Activated CD4-positive, alpha-beta T cell treated with anti-CD3 and anti-CD28 coated beads, Interleukin-2, amount 10 ng/mL, durations not matched to agents 24 days and 14 days (primary cell): ENCODE results near the gene LTBP1. TPM values are rescaled to one million over a fixed set of nuclear protein-coding genes. Genes with fewer than 3 reads are reported as not detected.
"Not testable (repeated sequence)": the region's sequence is repeated elsewhere in the genome, so short reads cannot be mapped to it uniquely, and the experiment has no call there.

Experiments
- DNase-seq: peaks from one replicate; pipeline ENCODE4 v3.0.0; 2022
- H3K27ac Mint-ChIP-seq: one replicate; pipeline ENCODE4 v1.8.0; 2022; ENCODE audit warnings: mild to moderate bottlenecking, mixed read lengths
- H3K27me3 Mint-ChIP-seq: one replicate; pipeline ENCODE4 v1.8.0; 2022; ENCODE audit warnings: mixed read lengths
- H3K36me3 Mint-ChIP-seq: one replicate; pipeline ENCODE4 v1.8.0; 2022; ENCODE audit warnings: low read depth, mild to moderate bottlenecking, mixed read lengths
- H3K4me1 Mint-ChIP-seq: one replicate; pipeline ENCODE4 v1.8.0; 2021; ENCODE audit warnings: mixed read lengths
- H3K4me3 Mint-ChIP-seq: one replicate; pipeline ENCODE4 v1.8.0; 2022; ENCODE audit warnings: mild to moderate bottlenecking, moderate library complexity, mixed read lengths
- H3K9me3 Mint-ChIP-seq: one replicate; pipeline ENCODE4 v1.8.0; 2021; ENCODE audit warnings: mixed read lengths
- intact Hi-C: fragments of 100-400 bp; cut with micrococcal nuclease; formaldehyde crosslinking; loops from one replicate; pipeline ENCODE4 v1.15.1; 2023
- total RNA-seq: library from RNA; stranded (reverse); gene quantifications from 2 replicates; pipeline ENCODE4 v1.2.3, GENCODE V29; 2022

The LTBP1 gene, protein sequence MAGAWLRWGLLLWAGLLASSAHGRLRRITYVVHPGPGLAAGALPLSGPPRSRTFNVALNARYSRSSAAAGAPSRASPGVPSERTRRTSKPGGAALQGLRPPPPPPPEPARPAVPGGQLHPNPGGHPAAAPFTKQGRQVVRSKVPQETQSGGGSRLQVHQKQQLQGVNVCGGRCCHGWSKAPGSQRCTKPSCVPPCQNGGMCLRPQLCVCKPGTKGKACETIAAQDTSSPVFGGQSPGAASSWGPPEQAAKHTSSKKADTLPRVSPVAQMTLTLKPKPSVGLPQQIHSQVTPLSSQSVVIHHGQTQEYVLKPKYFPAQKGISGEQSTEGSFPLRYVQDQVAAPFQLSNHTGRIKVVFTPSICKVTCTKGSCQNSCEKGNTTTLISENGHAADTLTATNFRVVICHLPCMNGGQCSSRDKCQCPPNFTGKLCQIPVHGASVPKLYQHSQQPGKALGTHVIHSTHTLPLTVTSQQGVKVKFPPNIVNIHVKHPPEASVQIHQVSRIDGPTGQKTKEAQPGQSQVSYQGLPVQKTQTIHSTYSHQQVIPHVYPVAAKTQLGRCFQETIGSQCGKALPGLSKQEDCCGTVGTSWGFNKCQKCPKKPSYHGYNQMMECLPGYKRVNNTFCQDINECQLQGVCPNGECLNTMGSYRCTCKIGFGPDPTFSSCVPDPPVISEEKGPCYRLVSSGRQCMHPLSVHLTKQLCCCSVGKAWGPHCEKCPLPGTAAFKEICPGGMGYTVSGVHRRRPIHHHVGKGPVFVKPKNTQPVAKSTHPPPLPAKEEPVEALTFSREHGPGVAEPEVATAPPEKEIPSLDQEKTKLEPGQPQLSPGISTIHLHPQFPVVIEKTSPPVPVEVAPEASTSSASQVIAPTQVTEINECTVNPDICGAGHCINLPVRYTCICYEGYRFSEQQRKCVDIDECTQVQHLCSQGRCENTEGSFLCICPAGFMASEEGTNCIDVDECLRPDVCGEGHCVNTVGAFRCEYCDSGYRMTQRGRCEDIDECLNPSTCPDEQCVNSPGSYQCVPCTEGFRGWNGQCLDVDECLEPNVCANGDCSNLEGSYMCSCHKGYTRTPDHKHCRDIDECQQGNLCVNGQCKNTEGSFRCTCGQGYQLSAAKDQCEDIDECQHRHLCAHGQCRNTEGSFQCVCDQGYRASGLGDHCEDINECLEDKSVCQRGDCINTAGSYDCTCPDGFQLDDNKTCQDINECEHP (N-terminal part only)
- 0.14 and 0.21 TPM in 2 replicates for total RNA-seq

DNA sequence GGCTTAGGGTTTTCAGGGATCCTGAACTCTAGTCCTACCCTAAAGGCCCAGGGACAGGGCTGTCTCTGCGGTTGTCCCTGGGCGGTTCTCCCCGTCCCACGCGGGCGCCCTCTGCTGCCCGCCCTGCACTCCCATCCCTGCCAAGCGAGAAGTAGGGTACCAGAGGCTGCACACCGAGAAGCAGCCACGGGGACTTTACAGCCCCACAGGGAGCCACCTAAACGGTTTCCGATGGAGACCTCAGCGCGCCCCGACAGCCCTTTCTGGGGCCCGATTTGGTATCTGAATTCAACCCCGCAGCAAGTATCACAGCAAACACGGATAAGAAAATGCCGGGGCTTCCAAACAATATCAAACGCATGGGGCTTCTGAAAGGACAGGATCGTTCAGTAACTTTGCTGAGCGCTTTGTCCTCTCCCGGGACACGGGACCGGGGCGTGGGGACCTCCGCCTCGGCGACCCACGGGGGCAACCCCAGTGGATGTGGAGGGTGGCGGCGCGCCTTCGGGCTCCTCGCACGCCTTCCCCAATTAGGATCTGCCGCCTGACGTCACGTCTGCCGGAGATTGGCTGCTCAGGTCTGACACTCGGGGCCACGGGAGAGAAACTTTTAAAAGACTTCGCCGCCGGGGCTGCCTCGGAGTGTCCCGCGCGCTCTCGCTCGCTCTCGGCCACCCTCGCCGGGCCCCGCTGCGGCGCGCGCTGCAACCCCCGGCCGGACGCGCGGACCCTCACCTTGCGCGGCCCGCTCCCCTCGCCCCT is at the start of gene LTBP1:
LTBP1 (plus strand) TSS at position 640 of the 762 bp plus-strand sequence. CDS start 372 bp downstream, outside the sequence.
- peak; percentile 92 for DNase-seq
- intact Hi-C loops = loop anchor here (1.0 to 5.0 kb wide), 5 partner anchors 174 to 652 kb away; partner anchors contain the start of gene FAM98A
- H3K4me3 Mint-ChIP-seq = peak within 1 kb of the TSS; percentile 83
- no peaks in the 10 kb centered on the region for H3K36me3 Mint-ChIP-seq
- H3K4me1 Mint-ChIP-seq = peaks cover 2% of the 10 kb centered on the region
- H3K27ac Mint-ChIP-seq = no peak within 1 kb of the TSS
- H3K27me3 Mint-ChIP-seq = peaks cover 29% of the 10 kb centered on the region
- H3K9me3 Mint-ChIP-seq = no peaks in the 10 kb centered on the region

DNA sequence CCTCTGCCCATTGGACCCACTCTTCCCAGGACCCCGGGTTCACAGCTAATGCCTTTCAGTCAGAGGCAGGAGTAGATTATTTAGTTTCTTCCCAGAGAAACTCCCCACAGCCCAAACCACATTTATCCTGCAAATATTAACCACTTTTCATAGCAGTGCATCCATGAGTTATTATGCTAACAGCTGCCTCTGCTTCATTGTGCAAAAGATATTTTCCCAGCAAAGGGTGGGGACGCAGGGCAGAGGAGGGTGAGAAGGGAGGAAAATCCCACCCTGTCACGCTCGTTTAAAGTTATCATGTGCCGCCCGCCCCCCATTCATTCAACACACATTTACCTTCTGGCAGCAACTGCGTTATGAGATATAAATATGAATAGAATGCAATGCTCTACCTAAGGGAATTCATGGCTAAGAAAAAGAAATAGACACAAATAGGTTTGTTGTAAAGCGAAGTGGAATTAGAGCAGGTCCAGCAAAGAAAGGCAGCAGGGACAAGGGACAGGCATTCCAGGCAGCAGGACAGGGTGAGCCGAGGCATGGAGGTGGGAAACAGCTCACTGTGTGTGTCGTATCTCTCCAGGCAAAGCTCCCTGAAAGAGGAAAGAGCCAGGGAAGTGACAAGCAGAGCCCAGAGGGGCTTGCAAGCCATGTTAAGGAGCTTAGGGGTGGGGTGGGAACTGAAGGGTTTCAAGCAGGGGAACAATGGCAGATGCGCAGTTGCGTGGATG is 46.3 kb upstream of the LTBP1 start:
- Mint-ChIP-seq H3K27me3 (peaks cover 11% of the 10 kb centered on the region), H3K36me3 (no peaks in the 10 kb centered on the region), H3K27ac (no peak overlapping the region), H3K9me3 (no peaks in the 10 kb centered on the region), H3K4me3 (no peak overlapping the region), H3K4me1 (peaks cover 3% of the 10 kb centered on the region)
- intact Hi-C loops = no loop called here
- DNase-seq = no peak

DNA sequence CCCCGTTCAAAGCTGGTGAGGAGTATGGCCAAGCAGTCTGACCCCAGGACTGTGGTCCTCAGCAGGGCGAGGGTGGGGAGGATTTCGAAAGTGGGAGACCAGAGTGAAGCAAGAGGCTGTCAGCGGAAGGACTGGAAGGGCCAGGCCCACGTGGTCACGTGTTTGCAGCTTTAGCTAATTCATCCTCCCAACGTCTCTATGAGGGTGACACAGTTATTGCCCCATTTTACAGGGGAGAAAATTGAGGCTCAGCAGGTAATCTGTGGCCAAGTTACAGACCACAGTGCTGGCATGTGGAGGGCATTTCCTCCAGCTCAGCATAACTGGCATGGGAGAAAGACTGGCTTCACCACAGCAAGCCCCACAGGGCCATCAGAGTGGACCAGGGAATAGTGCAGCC is 45.4 kb upstream of the LTBP1 start:
- intact Hi-C loops = no loop called here
- H3K4me1 Mint-ChIP-seq = no peaks in the 10 kb centered on the region
- H3K27ac Mint-ChIP-seq = no peak overlapping the region
- no peaks in the 10 kb centered on the region for H3K36me3 Mint-ChIP-seq
- H3K9me3 Mint-ChIP-seq = no peaks in the 10 kb centered on the region
- no peak for DNase-seq
- H3K4me3 Mint-ChIP-seq = no peak overlapping the region
- H3K27me3 Mint-ChIP-seq = peaks cover 12% of the 10 kb centered on the region

DNA sequence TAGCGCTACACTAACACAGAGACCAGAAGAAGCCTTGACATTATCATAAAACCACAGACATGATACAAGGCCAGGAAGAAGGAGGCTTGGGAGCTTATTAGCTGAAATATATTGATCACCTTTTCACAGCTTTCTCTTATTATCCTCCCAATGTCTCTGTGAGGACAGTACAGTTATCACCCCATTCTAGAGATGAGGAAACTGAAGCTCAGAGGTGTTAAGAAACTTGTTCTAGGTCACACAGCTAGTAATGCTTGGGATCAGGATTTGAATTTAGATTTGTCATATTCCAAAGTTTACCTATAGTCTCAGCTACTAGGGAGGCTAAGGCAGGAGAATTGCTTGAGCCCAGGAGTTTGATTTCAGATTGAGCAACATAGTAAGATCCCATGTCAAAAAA is 44.6 kb upstream of the LTBP1 start:
- Mint-ChIP-seq H3K4me1 (no peaks in the 10 kb centered on the region), H3K4me3 (no peak overlapping the region), H3K36me3 (no peaks in the 10 kb centered on the region), H3K27ac (no peak overlapping the region), H3K27me3 (peaks cover 12% of the 10 kb centered on the region), H3K9me3 (no peaks in the 10 kb centered on the region)
- intact Hi-C loops = no loop called here
- no peak for DNase-seq

DNA sequence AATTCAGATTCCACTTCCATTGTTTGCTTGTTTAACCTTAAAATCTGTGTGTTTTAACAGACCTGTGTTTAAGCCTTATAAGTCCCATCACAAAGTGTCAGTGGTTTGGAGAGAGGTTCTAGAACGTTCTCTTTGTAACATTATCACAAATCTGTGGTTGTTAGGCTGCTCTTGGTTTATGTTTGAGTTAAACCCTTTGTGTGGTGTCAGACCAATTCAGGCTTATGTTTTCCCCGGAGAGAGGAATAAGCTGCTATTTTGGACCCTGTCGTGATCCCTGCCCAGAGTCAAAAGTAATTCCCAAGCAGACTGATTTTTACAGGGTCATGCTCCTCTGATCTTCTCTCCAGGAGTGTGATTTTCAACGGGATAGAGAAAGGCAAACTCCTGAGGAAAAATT is 43.8 kb upstream of the LTBP1 start:
- Mint-ChIP-seq H3K36me3 (no peaks in the 10 kb centered on the region), H3K4me1 (no peaks in the 10 kb centered on the region), H3K4me3 (no peak overlapping the region), H3K27ac (no peak overlapping the region), H3K27me3 (peaks cover 11% of the 10 kb centered on the region), H3K9me3 (no peaks in the 10 kb centered on the region)
- DNase-seq = no peak
- intact Hi-C loops = no loop called here

DNA sequence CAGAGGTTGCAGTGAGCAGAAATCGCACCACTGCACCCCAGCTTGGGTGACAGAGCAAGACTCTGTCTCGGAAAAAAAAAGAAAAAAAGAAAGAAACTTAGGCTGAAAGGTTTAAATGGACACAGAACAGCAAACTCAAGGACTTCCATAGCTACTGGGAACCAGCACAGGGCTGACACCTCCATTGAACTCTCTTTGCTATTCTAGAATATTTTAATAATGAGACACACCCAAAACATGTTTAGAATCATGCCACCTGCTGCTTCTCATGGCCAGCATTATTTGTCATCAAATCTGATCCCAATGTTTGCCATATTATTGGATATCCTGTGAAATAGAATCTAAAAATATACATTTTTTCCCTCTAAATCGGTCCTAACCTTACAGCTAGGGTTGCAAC is 42.7 kb upstream of the LTBP1 start:
- peaks cover 6% of the 10 kb centered on the region for H3K27me3 Mint-ChIP-seq
- H3K9me3 Mint-ChIP-seq = no peaks in the 10 kb centered on the region
- H3K27ac Mint-ChIP-seq = no peak overlapping the region
- no peaks in the 10 kb centered on the region for H3K4me1 Mint-ChIP-seq
- intact Hi-C loops = no loop called here
- no peak for DNase-seq
- no peak overlapping the region for H3K4me3 Mint-ChIP-seq
- no peaks in the 10 kb centered on the region for H3K36me3 Mint-ChIP-seq

DNA sequence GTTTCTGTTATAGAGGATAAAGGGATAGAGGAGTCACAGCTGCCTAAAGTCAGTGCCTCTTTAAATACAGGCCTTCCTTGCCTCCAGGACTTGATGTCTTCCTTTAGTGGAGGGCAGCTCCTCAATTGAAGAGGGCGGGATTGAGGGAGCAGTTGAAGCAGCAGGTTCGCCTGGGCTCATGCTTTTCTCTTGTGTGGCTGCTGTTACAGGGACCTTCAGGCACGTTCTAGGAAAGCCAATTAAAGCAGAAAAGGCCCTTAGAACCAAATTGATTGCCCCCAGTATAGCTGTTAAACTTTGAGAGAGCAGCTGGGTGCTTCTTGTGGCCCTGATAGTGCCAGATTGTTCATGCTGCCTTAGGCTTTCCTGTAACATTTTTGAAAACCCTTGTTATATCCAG is 42.0 kb upstream of the LTBP1 start:
- Mint-ChIP-seq H3K27ac (no peak overlapping the region), H3K9me3 (no peaks in the 10 kb centered on the region), H3K4me3 (no peak overlapping the region), H3K36me3 (no peaks in the 10 kb centered on the region), H3K27me3 (peaks cover 4% of the 10 kb centered on the region), H3K4me1 (no peaks in the 10 kb centered on the region)
- no peak for DNase-seq
- intact Hi-C loops = no loop called here

DNA sequence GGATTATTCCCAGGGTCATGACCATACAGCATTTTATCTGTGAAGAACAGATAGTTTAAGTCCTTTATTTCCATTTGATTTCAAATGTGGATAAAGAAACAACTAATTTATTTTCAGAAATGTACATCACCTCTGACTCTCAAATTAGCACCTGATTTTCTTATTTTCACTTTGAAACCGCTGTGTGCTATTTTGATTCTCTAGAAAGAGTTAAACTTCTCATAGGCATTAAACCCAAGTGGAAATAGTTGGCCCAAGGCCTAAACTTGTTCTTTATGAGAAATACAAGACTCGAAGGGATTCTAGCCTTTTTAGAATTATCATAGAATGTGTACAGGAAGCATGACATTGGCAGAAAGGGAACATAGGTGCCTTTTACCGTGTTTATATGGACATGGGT is 41.5 kb upstream of the LTBP1 start:
- Mint-ChIP-seq H3K27me3 (peaks cover 4% of the 10 kb centered on the region), H3K36me3 (no peaks in the 10 kb centered on the region), H3K27ac (no peak overlapping the region), H3K4me1 (no peaks in the 10 kb centered on the region), H3K4me3 (no peak overlapping the region), H3K9me3 (no peaks in the 10 kb centered on the region)
- no peak for DNase-seq
- intact Hi-C loops = no loop called here

DNA sequence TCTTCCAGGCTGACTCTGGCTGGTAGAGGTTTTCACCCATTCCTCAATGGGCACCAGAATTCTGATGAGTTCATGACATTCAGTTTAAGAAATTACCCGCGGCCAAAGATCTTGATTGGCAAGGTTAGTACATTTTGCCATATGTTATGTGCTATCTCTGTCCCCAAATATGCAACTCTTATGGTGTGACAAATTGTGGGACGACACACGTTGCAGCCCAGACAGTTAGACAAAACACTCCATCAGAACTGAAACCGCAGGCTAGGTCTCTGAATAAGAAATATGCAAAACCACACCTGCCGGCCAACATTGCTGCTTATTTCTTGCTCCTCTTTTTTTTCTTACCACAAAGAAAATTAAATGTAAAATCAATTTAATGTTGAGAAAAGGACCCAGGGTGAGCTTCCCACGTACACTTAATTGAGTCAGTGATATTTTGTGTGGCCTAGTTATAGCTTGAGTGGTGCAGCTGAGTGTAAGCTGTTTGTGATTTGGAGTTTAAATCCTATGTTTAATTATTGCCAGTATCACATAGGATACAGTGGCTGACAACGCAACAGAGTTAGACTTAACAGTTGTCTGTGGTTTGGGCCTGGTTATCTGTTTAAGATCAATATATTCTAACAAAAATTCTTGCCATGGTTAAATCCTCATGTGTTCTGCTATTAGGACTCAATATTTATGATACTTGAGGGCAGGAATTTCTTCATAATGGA is 35.7 kb upstream of the LTBP1 start:
- no peaks in the 10 kb centered on the region for H3K4me1 Mint-ChIP-seq
- H3K36me3 Mint-ChIP-seq = no peaks in the 10 kb centered on the region
- DNase-seq = no peak
- intact Hi-C loops = no loop called here
- H3K9me3 Mint-ChIP-seq = no peaks in the 10 kb centered on the region
- H3K27ac Mint-ChIP-seq = no peak overlapping the region
- H3K27me3 Mint-ChIP-seq = no peaks in the 10 kb centered on the region
- H3K4me3 Mint-ChIP-seq = no peak overlapping the region

DNA sequence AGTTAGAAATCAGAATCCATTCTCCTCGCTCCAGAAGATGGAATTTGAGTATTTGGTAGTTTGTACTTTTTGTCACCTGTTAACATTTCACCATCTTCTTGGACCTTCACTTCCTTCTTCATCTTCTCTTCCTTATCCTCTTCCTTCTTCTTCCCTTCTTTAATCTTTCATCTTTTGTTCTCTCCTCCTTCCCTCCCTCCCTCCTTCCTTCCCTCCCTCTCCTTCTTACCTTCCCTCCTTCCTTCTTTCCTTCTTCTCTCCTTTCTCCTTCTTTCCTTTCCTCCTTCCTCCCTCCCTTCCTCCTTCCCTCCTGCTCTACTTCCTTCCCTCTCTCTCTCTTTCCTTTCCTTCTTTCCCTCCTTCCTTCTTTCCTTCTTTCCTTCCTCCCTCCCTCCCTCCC is 31.1 kb upstream of the LTBP1 start:
- Mint-ChIP-seq H3K4me1 (no peaks in the 10 kb centered on the region), H3K27me3 (no peaks in the 10 kb centered on the region), H3K36me3 (no peaks in the 10 kb centered on the region), H3K27ac (no peak overlapping the region), H3K4me3 (no peak overlapping the region), H3K9me3 (no peaks in the 10 kb centered on the region)
- no peak for DNase-seq
- intact Hi-C loops = no loop called here

DNA sequence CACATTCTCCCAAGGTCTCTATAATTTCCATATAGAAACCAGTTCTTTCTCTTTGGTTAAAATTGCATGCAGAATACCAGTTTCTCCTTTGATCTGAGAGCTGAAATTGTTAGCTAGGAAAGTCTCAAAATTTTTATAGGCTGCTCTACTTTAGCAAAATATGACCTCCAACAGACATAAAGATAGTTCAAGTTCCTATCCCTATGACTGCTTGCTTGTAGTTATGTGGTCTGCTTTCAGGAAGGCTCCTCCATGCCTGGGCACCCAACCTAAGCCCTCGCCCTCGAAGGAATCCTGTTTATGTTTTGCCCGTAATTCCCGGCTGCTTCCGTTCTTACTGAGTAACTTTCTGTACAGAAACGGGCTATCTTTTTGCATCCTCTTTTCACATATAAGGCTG is 28.0 kb upstream of the LTBP1 start:
- no peaks in the 10 kb centered on the region for H3K4me1 Mint-ChIP-seq
- no peaks in the 10 kb centered on the region for H3K27me3 Mint-ChIP-seq
- no peaks in the 10 kb centered on the region for H3K9me3 Mint-ChIP-seq
- H3K27ac Mint-ChIP-seq = no peak overlapping the region
- DNase-seq = no peak
- intact Hi-C loops = no loop called here
- no peaks in the 10 kb centered on the region for H3K36me3 Mint-ChIP-seq
- H3K4me3 Mint-ChIP-seq = no peak overlapping the region

DNA sequence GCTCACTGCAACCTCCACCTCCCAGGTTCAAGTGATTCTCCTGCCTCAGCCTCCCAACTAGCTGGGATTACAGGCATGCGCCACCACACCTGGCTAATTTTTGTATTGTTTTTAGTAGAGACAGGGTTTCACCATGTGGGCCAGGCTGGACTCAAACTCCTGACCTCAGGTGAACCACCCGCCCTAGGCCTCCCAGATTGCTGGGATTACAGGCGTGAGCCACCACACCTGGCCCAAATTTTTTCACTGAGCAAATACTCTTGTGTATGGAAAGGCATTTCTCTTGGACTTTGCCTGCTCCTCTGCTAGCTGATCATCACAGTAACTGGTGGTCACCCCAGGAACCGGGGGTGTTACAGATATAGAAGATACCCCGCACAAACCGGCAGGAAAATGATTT is 26.9 kb upstream of the LTBP1 start:
- DNase-seq, intact Hi-C loops, H3K27me3 Mint-ChIP-seq, H3K9me3 Mint-ChIP-seq, H3K4me3 Mint-ChIP-seq, H3K27ac Mint-ChIP-seq, H3K4me1 Mint-ChIP-seq, H3K36me3 Mint-ChIP-seq: not testable (repeated sequence)
